H9 (cell line): Measurements from ENCODE around the gene LZTS3. TPM values are rescaled to one million over a fixed set of nuclear protein-coding genes. Genes with fewer than 3 reads are reported as not detected.

Experiments
- DNase-seq: peaks from one replicate; pipeline ENCODE4 v3.0.0-alpha.2; 2017
- H2AFZ ChIP-seq: one replicate; pipeline ENCODE4 v1.6.1; 2013; ENCODE audit warnings: mild to moderate bottlenecking, low read length, control low read depth, moderate library complexity
- H2AK5ac ChIP-seq: 2 replicates; pipeline ENCODE4 v1.6.1; 2013; ENCODE audit warnings: low read length, control low read depth, mixed read lengths; ENCODE audit not compliant: insufficient read length
- H2BK120ac ChIP-seq: one replicate; pipeline ENCODE4 v1.6.1; 2013; ENCODE audit warnings: low read depth, mild to moderate bottlenecking, low read length, control low read depth, inconsistent platforms; ENCODE audit not compliant: poor library complexity, severe bottlenecking
- H2BK12ac ChIP-seq: 2 replicates; pipeline ENCODE4 v1.6.1; 2013; ENCODE audit warnings: low read length, control low read depth, mixed read lengths, low read depth; ENCODE audit not compliant: insufficient read length
- H2BK15ac ChIP-seq: 2 replicates; pipeline ENCODE4 v1.6.1; 2013; ENCODE audit warnings: low read depth, low read length, control low read depth
- H2BK20ac ChIP-seq: one replicate; pipeline ENCODE4 v1.6.1; 2013; ENCODE audit warnings: low read depth, mild to moderate bottlenecking, low read length, control low read depth, inconsistent platforms; ENCODE audit not compliant: poor library complexity, severe bottlenecking
- H2BK5ac ChIP-seq: 2 replicates; pipeline ENCODE4 v1.6.1; 2013; ENCODE audit warnings: low read length, control low read depth, mixed read lengths; ENCODE audit not compliant: insufficient read length
- H3K14ac ChIP-seq: 2 replicates; pipeline ENCODE4 v1.6.1; 2013; ENCODE audit warnings: low read length, control low read depth; ENCODE audit not compliant: insufficient read depth
- H3K18ac ChIP-seq: 2 replicates; pipeline ENCODE4 v1.6.1; 2013; ENCODE audit warnings: low read depth, mild to moderate bottlenecking, mixed read lengths, low read length, control low read depth; ENCODE audit not compliant: insufficient read length
- H3K23ac ChIP-seq: 2 replicates; pipeline ENCODE4 v1.6.1; 2013; ENCODE audit warnings: low read length, control low read depth, mixed read lengths, low read depth; ENCODE audit not compliant: insufficient read length
- H3K23me2 ChIP-seq: 2 replicates; pipeline ENCODE4 v1.6.1; 2013; ENCODE audit warnings: low read depth, mild to moderate bottlenecking, mixed read lengths, low read length, control low read depth; ENCODE audit not compliant: insufficient read length, poor library complexity, severe bottlenecking
- H3K27ac ChIP-seq: 2 replicates; pipeline ENCODE4 v1.5.1; 2013; ENCODE audit warnings: low read length, control low read depth, mixed read lengths, low read depth; ENCODE audit not compliant: insufficient read length
- H3K27me3 ChIP-seq: 2 replicates; pipeline ENCODE4 v1.6.1; 2013; ENCODE audit warnings: low read length, control low read depth, inconsistent platforms; ENCODE audit not compliant: insufficient read depth
- H3K4ac ChIP-seq: 2 replicates; pipeline ENCODE4 v1.6.1; 2013; ENCODE audit warnings: low read depth, mild to moderate bottlenecking, control low read depth, inconsistent platforms, low read length, moderate library complexity
- H3K4me1 ChIP-seq: 2 replicates; pipeline ENCODE4 v1.6.1; 2013; ENCODE audit warnings: low read length, control low read depth, inconsistent platforms; ENCODE audit not compliant: insufficient read depth
- H3K4me2 ChIP-seq: 2 replicates; pipeline ENCODE4 v1.6.1; 2013; ENCODE audit warnings: low read length, control low read depth, mixed read lengths; ENCODE audit not compliant: insufficient read length, insufficient read depth
- H3K56ac ChIP-seq: 2 replicates; pipeline ENCODE4 v1.6.1; 2013; ENCODE audit warnings: low read depth, mild to moderate bottlenecking, mixed read lengths, low read length, control low read depth; ENCODE audit not compliant: insufficient read length
- H3K79me1 ChIP-seq: 2 replicates; pipeline ENCODE4 v1.6.1; 2013; ENCODE audit warnings: low read depth, mild to moderate bottlenecking, moderate library complexity, low read length, control low read depth, inconsistent platforms; ENCODE audit not compliant: insufficient read depth, poor library complexity, severe bottlenecking
- H3K79me2 ChIP-seq: 2 replicates; pipeline ENCODE4 v1.6.1; 2013; ENCODE audit warnings: low read length, control low read depth, inconsistent platforms; ENCODE audit not compliant: insufficient read depth
- H3K9ac ChIP-seq: 2 replicates; pipeline ENCODE4 v1.6.1; 2013; ENCODE audit warnings: low read length, control low read depth, mixed read lengths; ENCODE audit not compliant: insufficient read length; ENCODE audit errors: extremely low read depth
- H3K9me3 ChIP-seq: one replicate; pipeline ENCODE4 v1.6.1; 2013; ENCODE audit warnings: low read depth, low read length, inconsistent platforms; ENCODE audit not compliant: control insufficient read depth
- H3T11ph ChIP-seq: one replicate; pipeline ENCODE4 v1.6.1; 2013; ENCODE audit warnings: mild to moderate bottlenecking, low read length, control low read depth, inconsistent platforms
- H4K20me1 ChIP-seq: one replicate; pipeline ENCODE4 v1.6.1; 2013; ENCODE audit not compliant: control insufficient read depth, insufficient read length, insufficient read depth
- H4K5ac ChIP-seq: 2 replicates; pipeline ENCODE4 v1.6.1; 2013; ENCODE audit warnings: low read depth, mild to moderate bottlenecking, mixed read lengths, low read length, control low read depth; ENCODE audit not compliant: insufficient read length
- H4K8ac ChIP-seq: replicated peaks from 2 replicates; pipeline ENCODE4 v1.6.1; 2013; ENCODE audit warnings: low read length, control low read depth, mixed read lengths, low read depth; ENCODE audit not compliant: insufficient read length
- H4K91ac ChIP-seq: 2 replicates; pipeline ENCODE4 v1.6.1; 2013; ENCODE audit warnings: low read depth, mild to moderate bottlenecking, moderate library complexity, mixed read lengths, low read length, control low read depth; ENCODE audit not compliant: insufficient read length
- H3K27ac Mint-ChIP-seq, 3 experiments: 2 replicates in 2 of 3; 3 replicates in 1 of 3; pipeline ENCODE4 v1.8.0; 2020 to 2021; ENCODE audit warnings: mixed read lengths in 3 of 3, mild to moderate bottlenecking in 1 of 3, moderate library complexity in 1 of 3
- H3K27me3 Mint-ChIP-seq: 2 replicates; pipeline ENCODE4 v1.8.0; 2021; ENCODE audit warnings: low read depth, mild to moderate bottlenecking, moderate library complexity, mixed read lengths
- H3K36me3 Mint-ChIP-seq, 3 experiments: 2 replicates in 2 of 3; 3 replicates in 1 of 3; pipeline ENCODE4 v1.8.0; 2020 to 2021; ENCODE audit warnings: low read depth in 3 of 3, mixed read lengths in 3 of 3; ENCODE audit not compliant: insufficient read depth in 1 of 3
- H3K4me1 Mint-ChIP-seq, 2 experiments: 2 replicates each; pipeline ENCODE4 v1.8.0; 2020; ENCODE audit warnings: mixed read lengths in 2 of 2
- H3K4me3 Mint-ChIP-seq, 2 experiments: 2 replicates in 1 of 2; 3 replicates in 1 of 2; pipeline ENCODE4 v1.8.0; 2020 to 2021; ENCODE audit warnings: mild to moderate bottlenecking in 2 of 2, mixed read lengths in 2 of 2, moderate library complexity in 1 of 2
- H3K9me3 Mint-ChIP-seq, 2 experiments: 2 replicates in 1 of 2; 3 replicates in 1 of 2; pipeline ENCODE4 v1.8.0; 2020; ENCODE audit warnings: mild to moderate bottlenecking in 2 of 2, mixed read lengths in 2 of 2, moderate library complexity in 1 of 2
- CTCF ChIP-seq: fragments of 200-600 bp; sonication (generic); conservative IDR thresholded peaks from 3 replicates; pipeline ENCODE4 v1.8.0; 2021; ENCODE audit warnings: antibody characterized with exemption, mild to moderate bottlenecking
- WGBS: extraction: QIAGEN DNeasy Blood & Tissue Kit; methylation state at CpG from one replicate; pipeline ENCODE4 v1.1.7; 2013; ENCODE audit warnings: missing lambda C conversion rate, low lambda C conversion rate, mixed read lengths; ENCODE audit not compliant: insufficient read length; ENCODE audit errors: extremely low coverage; 5-methylcytosine and 5-hydroxymethylcytosine counted together
- total RNA-seq: library from RNA; stranded (reverse); gene quantifications from 2 replicates; pipeline ENCODE4 v1.2.1, GENCODE V29; 2021

LZTS3 gene
- total RNA-seq, 1 experiment from 2014 or later: 20.8 TPM

GRCh38 chr20:3209946-3210317 lies 36.6 kb upstream of the LZTS3 start:
- H3T11ph ChIP-seq: no peak overlapping the region
- H3K27me3 ChIP-seq: no peaks in the 10 kb centered on the region
- no peak for DNase-seq
- H3K18ac ChIP-seq: no peak overlapping the region
- H3K79me1 ChIP-seq: peaks cover 2% of the 10 kb centered on the region
- H3K23ac ChIP-seq: no peak overlapping the region
- no peaks in the 10 kb centered on the region for H3K27me3 Mint-ChIP-seq
- peak overlapping the region; percentile 92 to 98 for H3K4me3 Mint-ChIP-seq
- H2AFZ ChIP-seq: no peak overlapping the region
- no peak overlapping the region for H3K4ac ChIP-seq
- H2BK15ac ChIP-seq: no peak overlapping the region
- WGBS: no CpG with 5 or more reads among the region's 10 CpGs
- peaks cover 9% of the 10 kb centered on the region; the same call in 1 of the 2 replicates for H3K79me2 ChIP-seq
- no peak overlapping the region for H2BK120ac ChIP-seq
- peak overlapping the region; percentile 95 for H3K4me2 ChIP-seq
- H2BK5ac ChIP-seq: no peak overlapping the region
- H4K91ac ChIP-seq: no peak overlapping the region
- no peak overlapping the region for H2BK12ac ChIP-seq
- H3K4me1 ChIP-seq: no peaks in the 10 kb centered on the region
- no peak overlapping the region for H2BK20ac ChIP-seq
- H3K27ac Mint-ChIP-seq: peak overlapping the region in 1 of 3 experiments; percentile 99; a peak in 1 of 7 replicates
- no peak for TF ChIP-seq CTCF
- H2AK5ac ChIP-seq: no peak overlapping the region
- no peak overlapping the region for H3K27ac ChIP-seq
- H3K9me3 Mint-ChIP-seq: no peaks in the 10 kb centered on the region
- peaks cover 16 to 24% (median 17%) of the 10 kb centered on the region in 3 experiments; a peak in 6 of 7 replicates for H3K36me3 Mint-ChIP-seq
- peaks cover 14% of the 10 kb centered on the region for H3K23me2 ChIP-seq
- peak overlapping the region; percentile 24 for H3K9ac ChIP-seq
- H3K56ac ChIP-seq: no peak overlapping the region
- H3K9me3 ChIP-seq: no peaks in the 10 kb centered on the region
- no peak overlapping the region for H4K8ac ChIP-seq
- H3K14ac ChIP-seq: no peak overlapping the region
- H4K5ac ChIP-seq: no peak overlapping the region
- H4K20me1 ChIP-seq: peaks cover 4% of the 10 kb centered on the region
- H3K4me1 Mint-ChIP-seq: peaks cover 10 to 18% of the 10 kb centered on the region in 2 experiments; a peak in 3 of 4 replicates
